Middle frontal gyrus (tissue), 1 donor: ENCODE data around the gene CDC42EP4.
"Not testable (repeated sequence)": the region's sequence is repeated elsewhere in the genome, so short reads cannot be mapped to it uniquely, and the experiment has no call there.

Experiments used
- DNase-seq: peaks from one replicate; pipeline ENCODE4 v3.0.0-alpha.2; 2015; ENCODE audit warnings: low spot score; ENCODE audit errors: extremely low spot score

Gene CDC42EP4

GRCh38 chr17:73320601-73321264 lies 8.9 kb upstream of the CDC42EP4 start:
- DNase-seq = no peak

DNA sequence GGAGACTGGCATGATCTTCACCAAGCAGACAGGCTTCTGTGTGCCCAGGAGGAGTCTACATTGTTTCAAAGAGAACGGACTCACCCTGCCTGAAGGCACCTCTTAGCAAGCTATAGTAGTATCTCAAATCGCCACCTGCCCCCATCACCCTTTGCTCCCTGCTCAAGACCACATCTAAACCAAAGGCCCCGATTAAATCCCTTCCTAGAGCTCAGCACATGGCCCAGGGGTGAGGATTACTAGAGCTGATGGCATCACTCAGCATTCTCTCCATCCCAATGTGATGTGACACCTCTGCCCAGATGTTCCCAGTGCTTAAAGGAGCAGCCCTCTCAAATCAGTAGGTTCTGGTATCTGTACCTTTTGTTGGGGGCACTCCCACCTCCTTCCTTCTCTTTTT lies 8.0 kb upstream of the CDC42EP4 start:
- DNase-seq = no peak

DNA sequence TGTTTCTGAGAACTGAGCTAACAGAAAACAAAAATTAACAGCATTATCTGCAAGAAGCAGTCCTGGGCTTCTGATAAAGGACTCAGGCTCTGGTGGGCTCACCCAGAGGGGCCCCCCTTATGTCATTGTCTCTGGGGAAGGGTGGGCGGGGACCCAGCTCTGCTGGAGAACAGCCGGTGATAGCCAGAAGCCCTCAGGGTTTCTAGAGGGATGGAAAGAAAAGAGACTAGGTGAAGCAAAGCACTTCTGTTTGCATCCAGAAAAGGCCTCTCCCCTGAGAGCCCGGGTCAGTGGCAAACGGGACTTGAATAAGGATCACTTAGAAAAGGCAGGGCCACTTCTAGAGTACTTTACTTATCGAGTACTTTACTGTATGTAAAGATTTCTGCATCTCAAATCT lies 7.0 kb upstream of the CDC42EP4 start:
- no peak for DNase-seq

GRCh38 chr17:73318427-73318813 lies 6.6 kb upstream of the CDC42EP4 start:
- no peak for DNase-seq

DNA sequence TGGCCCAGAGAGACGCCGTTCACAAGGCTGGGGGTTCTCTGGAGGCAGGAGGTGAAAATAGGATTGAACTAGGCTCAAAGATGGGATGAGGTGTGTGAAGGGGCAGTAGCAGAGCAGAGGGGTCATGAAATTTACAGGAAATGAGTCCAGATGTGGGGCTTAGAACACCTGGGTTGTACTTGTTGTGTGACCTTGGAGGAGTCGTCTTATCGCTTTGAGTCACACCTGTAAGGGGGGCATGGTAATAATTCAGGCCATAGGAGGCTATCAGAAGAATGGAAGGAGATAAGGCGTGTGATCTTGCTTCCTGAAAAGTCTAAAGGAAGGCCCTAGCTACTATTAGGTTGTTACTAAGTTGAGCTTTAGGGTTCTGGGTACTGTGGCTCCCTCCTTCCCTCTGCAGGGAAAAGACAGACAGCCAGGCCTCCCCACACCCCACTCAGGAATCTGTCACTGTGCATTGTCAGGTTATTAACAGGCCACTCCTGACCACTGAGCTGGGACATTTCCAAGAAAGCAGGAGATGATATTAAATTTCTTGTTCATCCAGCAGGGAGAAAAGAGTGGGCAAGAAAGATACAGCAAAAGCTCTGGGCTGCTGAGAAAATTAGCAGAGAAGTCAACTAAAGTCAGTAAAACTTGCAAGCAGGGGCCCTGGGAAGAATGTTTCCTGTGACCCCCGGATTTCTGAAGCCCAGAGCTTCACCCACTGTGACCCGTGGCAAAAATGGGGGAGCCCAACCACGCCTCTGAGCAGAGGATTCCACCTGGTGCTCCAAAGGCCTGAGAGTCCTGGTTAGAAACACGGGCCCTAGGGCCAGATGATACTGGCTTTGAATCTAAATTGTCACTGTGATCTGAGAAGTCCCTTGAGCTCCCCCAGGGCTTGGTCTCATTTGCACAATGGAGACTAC lies 6.0 kb upstream of the CDC42EP4 start:
- no peak for DNase-seq

GRCh38 chr17:73316919-73317505 lies 5.2 kb upstream of the CDC42EP4 start:
- DNase-seq = no peak

GRCh38 chr17:73315471-73315870 lies 3.7 kb upstream of the CDC42EP4 start:
- no peak for DNase-seq

DNA sequence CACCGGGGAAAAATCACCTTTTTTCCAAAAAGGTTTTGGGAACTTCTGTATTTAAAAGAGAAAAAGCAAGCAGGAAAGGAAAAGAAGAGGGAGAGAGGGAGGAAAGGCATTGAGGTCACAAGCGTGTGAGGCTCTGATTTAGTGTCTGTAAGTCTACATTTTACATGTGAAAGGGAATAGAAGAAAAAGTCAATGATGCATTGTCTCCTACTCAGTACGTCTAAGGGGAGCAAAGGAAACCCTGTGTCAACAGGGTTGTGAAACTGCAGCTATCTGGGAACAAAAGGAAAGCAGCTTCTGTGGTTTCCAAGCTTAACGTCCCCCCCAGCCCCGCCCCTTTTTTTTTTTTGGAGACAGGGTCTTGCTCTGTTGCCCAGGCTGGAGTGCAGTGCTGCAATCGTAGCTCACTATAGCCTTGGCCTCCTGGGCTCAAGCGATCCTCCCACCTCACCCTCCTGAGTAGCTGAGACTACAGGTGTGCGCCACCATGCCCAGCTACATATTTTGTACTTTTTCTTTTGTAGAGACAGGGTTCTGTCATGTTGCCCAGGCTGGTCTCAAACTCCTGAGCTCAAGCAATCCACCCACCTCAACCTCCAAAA lies 1.8 kb upstream of the CDC42EP4 start:
- no peak for DNase-seq

DNA sequence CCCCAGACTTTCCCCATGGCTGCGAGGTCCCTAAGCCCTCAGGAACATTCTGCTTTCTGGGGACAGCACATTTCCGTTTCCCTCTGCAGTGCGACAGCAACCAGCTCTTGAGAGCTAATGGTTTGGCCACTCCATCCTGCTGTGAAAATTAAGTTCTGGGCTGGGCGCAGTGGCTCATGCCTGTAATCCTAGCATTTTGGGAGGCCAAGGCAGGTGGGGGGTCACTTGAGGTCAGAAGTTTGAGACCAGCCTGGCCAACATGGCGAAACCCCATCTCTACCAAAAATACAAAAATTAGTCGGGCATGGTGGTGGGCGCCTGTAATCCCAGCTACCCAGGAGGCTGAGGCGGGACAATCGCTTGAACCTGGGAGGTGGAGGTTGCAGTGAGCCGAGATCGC lies 1.1 kb upstream of the CDC42EP4 start:
- DNase-seq = not testable (repeated sequence)

DNA sequence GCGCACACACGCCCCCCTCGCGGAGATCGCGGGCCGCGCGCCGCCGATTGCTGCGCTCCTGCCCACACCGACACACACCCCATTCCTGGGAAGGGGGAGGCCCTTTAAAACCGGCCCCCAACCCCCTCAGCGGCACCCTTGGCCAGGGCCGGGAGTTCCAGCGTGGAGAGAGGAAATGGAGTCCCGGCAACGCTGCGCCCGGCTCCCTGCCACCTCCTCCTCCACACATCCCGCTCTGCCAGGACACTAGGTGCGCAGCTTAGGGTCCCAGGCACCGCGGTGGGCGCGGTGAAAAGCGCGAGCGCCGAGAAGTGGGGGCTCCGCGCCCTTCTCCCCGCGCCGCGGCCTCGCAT lies 397 bp downstream of the CDC42EP4 start:
- no peak for DNase-seq

GRCh38 chr17:73309727-73310596 lies 1.8 kb downstream of the CDC42EP4 start:
- no peak for DNase-seq

- DNase-seq = not testable (repeated sequence)
These were observed 2.8 kb downstream of the CDC42EP4 start for GRCh38 chr17:73308959-73309358.

GRCh38 chr17:73308017-73308823 lies 3.6 kb downstream of the CDC42EP4 start:
- DNase-seq = no peak

DNA sequence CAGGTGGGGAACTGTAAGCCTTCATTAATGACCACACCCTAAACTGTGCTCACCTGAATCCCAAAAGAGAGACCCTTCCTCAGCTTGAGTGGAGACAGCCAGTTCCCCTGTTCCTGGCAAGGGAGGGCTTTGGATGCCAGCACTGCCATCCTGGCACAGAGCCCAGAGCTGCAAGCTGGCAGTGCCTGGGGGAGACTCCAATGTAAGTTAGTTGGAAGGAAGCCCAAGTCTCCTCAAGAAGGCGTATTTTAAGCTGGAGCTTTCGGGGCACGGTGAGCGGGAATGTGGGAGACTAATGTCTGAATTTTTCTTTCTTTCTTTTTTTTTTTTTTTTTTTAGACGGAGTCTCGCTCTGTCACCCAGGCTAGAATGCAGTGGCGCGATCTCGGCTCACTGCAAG lies 4.7 kb downstream of the CDC42EP4 start:
- peak; percentile 51 for DNase-seq

GRCh38 chr17:73305845-73306836 lies 5.7 kb downstream of the CDC42EP4 start:
- no peak for DNase-seq

DNA sequence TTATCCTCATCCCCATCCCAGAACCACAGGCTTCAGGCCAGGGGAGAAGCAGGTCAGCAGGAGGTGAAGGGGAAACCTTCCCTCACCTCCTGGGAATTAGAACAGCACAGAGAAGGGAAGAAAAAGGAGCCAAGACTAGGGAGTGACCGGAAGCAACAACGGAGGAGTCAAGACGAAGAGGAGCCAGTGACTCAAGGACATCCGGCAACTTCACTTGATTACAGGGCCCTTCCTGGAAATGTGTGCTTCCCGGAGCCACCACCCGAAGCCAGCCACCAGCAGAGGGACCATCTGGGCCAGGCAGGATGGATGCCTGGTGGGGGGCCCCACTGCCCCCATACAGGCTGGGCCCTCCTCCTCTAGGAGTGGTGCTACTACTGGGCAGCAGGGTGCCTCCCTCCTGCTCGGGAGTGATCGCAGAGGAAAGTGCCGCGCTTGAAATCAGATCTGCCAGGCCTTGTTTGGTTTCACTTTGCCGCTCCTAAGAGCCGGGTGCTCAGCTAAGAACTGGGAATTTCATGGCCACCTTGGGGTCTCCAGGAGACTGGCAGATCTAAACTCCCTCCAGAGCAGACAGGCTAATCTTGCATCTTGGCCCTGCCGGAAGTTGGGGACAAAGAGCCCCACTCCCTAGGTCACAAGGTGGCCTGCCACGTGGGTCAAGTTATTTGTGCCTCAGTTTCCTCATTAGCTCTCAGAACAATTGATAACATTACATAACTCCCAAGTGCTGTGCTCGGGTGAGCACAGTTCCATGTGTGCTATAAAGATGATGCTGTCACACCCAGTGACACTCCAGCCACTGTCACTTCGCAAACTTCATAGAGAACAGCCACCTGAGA lies 6.6 kb downstream of the CDC42EP4 start:
- no peak for DNase-seq

- DNase-seq = no peak
These were observed 7.4 kb downstream of the CDC42EP4 start for GRCh38 chr17:73304438-73304837.

DNA sequence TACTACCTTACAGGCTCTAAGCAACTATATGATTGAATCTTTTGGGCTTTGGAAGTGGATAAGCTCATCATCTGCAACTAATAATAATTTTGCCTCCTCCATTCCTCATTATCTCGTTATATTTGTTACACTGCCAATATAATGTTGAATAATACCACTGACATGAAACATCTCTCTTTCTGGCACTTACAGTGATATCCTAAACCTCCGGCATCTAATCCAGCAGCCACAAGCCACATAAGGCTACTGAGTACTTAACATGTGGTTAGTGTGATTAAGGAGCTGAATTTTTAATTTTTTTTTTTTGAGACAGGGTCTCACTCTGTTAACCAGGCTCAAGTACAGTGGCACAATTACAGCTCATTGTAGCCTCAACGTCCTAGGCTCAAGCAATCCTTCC lies 9.6 kb downstream of the CDC42EP4 start:
- no peak for DNase-seq
